Caco-2 (cell line): ENCODE results near the gene TTBK2. TPM values are rescaled to one million over a fixed set of nuclear protein-coding genes. Genes with fewer than 3 reads are reported as not detected.

Experiments used
- BruUV-seq: library from RNA; stranded (reverse); fragments of 400-500 nt; replicated peaks from 2 replicates; lab custom pipeline; 2021; lab: Mats Ljungman, UMichigan
- CTCF ChIA-PET: fragments of 300-600 bp; sonication (Branson Sonifier 250); formaldehyde crosslinking; loops from one replicate; lab custom pipeline; 2022; ENCODE audit warnings: antibody characterized with exemption; lab: Charles Lee
- POLR2A ChIA-PET: fragments of 300-600 bp; sonication (Branson Sonifier 250); formaldehyde crosslinking; loops from one replicate; lab custom pipeline; 2022; ENCODE audit warnings: antibody characterized with exemption; lab: Charles Lee
- DNase-seq, 2 experiments: peaks; one replicate each; pipeline versions ENCODE4 v3.0.0 to v3.0.0-alpha.2; 2020 to 2022
- H3K27me3 ChIP-seq: replicated peaks from 2 replicates; pipeline ENCODE4 v1.6.0; 2011; ENCODE audit warnings: low read length; ENCODE audit not compliant: control insufficient read depth, insufficient read depth
- H3K36me3 ChIP-seq: 2 replicates; pipeline ENCODE4 v1.5.1; 2011; ENCODE audit warnings: low read length; ENCODE audit not compliant: control insufficient read depth, insufficient read depth
- H3K4me1 ChIP-seq: fragments of 250-450 bp; sonication (Bioruptor Pico); 2 replicates; pipeline ENCODE4 v1.5.1; 2020; ENCODE audit warnings: mild to moderate bottlenecking
- H3K4me3 ChIP-seq: 2 replicates; pipeline ENCODE4 v1.5.1; 2011; ENCODE audit warnings: low read depth, mild to moderate bottlenecking, control low read depth, low read length
- H3K9me3 ChIP-seq: fragments of 250-450 bp; sonication (Bioruptor Pico); 2 replicates; pipeline ENCODE4 v1.5.1; 2020; ENCODE audit warnings: mild to moderate bottlenecking, moderate library complexity
- H3K27ac Mint-ChIP-seq: one replicate; pipeline ENCODE4 v1.8.0; 2022; ENCODE audit warnings: mixed read lengths; ENCODE audit not compliant: unreplicated experiment
- H3K27me3 Mint-ChIP-seq: one replicate; pipeline ENCODE4 v1.8.0; 2022; ENCODE audit warnings: mixed read lengths; ENCODE audit not compliant: insufficient read depth, unreplicated experiment
- H3K36me3 Mint-ChIP-seq: one replicate; pipeline ENCODE4 v1.8.0; 2022; ENCODE audit warnings: mild to moderate bottlenecking, mixed read lengths; ENCODE audit not compliant: insufficient read depth, unreplicated experiment
- H3K4me1 Mint-ChIP-seq: one replicate; pipeline ENCODE4 v1.8.0; 2022; ENCODE audit warnings: low read depth, mixed read lengths; ENCODE audit not compliant: unreplicated experiment
- H3K4me3 Mint-ChIP-seq: one replicate; pipeline ENCODE4 v1.8.0; 2022; ENCODE audit warnings: mild to moderate bottlenecking, moderate library complexity, mixed read lengths; ENCODE audit not compliant: unreplicated experiment
- H3K9me3 Mint-ChIP-seq: one replicate; pipeline ENCODE4 v1.8.0; 2022; ENCODE audit warnings: mixed read lengths; ENCODE audit not compliant: unreplicated experiment
- CTCF ChIP-seq, 2 experiments: fragments of 200-600 bp in 1 of 2; IDR thresholded peaks; 1 replicate in 1 of 2; 2 replicates in 1 of 2; pipeline versions ENCODE4 v1.5.1 to v1.8.0; 2011 to 2022; ENCODE audit warnings: antibody characterized with exemption in 1 of 2, control low read depth in 1 of 2, inconsistent platforms in 1 of 2, low read depth in 1 of 2, low read length in 1 of 2, mild to moderate bottlenecking in 1 of 2, moderate library complexity in 1 of 2; ENCODE audit not compliant: insufficient read depth in 1 of 2, severe bottlenecking in 1 of 2, unreplicated experiment in 1 of 2
- intact Hi-C: fragments of 100-400 bp; cut with micrococcal nuclease; formaldehyde crosslinking; loops from one replicate; pipeline ENCODE4 v1.10.0; 2022; ENCODE audit not compliant: unreplicated experiment
- total RNA-seq: library from RNA; stranded (reverse); gene quantifications from 2 replicates; pipeline ENCODE4 v1.2.3, GENCODE V29; 2022

TTBK2 gene
- total RNA-seq, 1 experiment from 2014 or later = 10.1 TPM

- no peak overlapping the region for H3K27ac Mint-ChIP-seq
These were observed 225.0 kb downstream of the TTBK2 start for GRCh38 chr15:42695527-42696071.

GRCh38 chr15:42694398-42694797, 226.2 kb downstream of the TTBK2 start:
- Mint-ChIP-seq H3K27me3 (peaks cover 3% of the 10 kb centered on the region), H3K9me3 (no peaks in the 10 kb centered on the region), H3K4me1 (no peaks in the 10 kb centered on the region), H3K4me3 (no peak overlapping the region), H3K27ac (no peak overlapping the region), H3K36me3 (no peaks in the 10 kb centered on the region)
- intact Hi-C loops = no loop called here
- Histone ChIP-seq H3K4me3 (no peak overlapping the region), H3K36me3 (no peaks in the 10 kb centered on the region), H3K4me1 (no peaks in the 10 kb centered on the region), H3K9me3 (no peaks in the 10 kb centered on the region), H3K27me3 (no peaks in the 10 kb centered on the region)
- no peak for DNase-seq
- BruUV-seq = no TSS peak
- ChIA-PET CTCF (no interaction called here), POLR2A (no interaction called here)
- TF ChIP-seq CTCF (IDR thresholded peaks at IDR 0.05; ENCODE audit: insufficient read depth in 1 of 2, low read depth in 1 of 2, low read length in 1 of 2, severe bottlenecking in 1 of 2, unreplicated experiment in 1 of 2) = no peak

More at GRCh38 chr15:42695527-42696071, 225.0 kb downstream of the TTBK2 start:
- Histone ChIP-seq H3K4me1 (no peaks in the 10 kb centered on the region), H3K27me3 (no peaks in the 10 kb centered on the region), H3K4me3 (no peak overlapping the region), H3K36me3 (no peaks in the 10 kb centered on the region), H3K9me3 (no peaks in the 10 kb centered on the region)
- Mint-ChIP-seq H3K9me3 (no peaks in the 10 kb centered on the region), H3K27me3 (peaks cover 4% of the 10 kb centered on the region), H3K4me3 (no peak overlapping the region), H3K36me3 (no peaks in the 10 kb centered on the region), H3K4me1 (no peaks in the 10 kb centered on the region)
- intact Hi-C loops = no loop called here
- ChIA-PET POLR2A (no interaction called here), CTCF (no interaction called here)
- no TSS peak for BruUV-seq
- no peak for DNase-seq
- no peak for TF ChIP-seq CTCF (IDR thresholded peaks at IDR 0.05; ENCODE audit: insufficient read depth in 1 of 2, low read depth in 1 of 2, low read length in 1 of 2, severe bottlenecking in 1 of 2, unreplicated experiment in 1 of 2)

- H3K9me3 ChIP-seq = no peaks in the 10 kb centered on the region
- no peaks in the 10 kb centered on the region for H3K4me1 ChIP-seq
- TF ChIP-seq CTCF (IDR thresholded peaks at IDR 0.05; ENCODE audit: insufficient read depth in 1 of 2, low read depth in 1 of 2, low read length in 1 of 2, severe bottlenecking in 1 of 2, unreplicated experiment in 1 of 2) = no peak
- no TSS peak for BruUV-seq
- no peak overlapping the region for H3K27ac Mint-ChIP-seq
- H3K27me3 ChIP-seq = no peaks in the 10 kb centered on the region
- no peaks in the 10 kb centered on the region for H3K4me1 Mint-ChIP-seq
- ChIA-PET CTCF (interaction anchor here (0.6 kb wide), 1 partner anchor 23 kb away, joined by 3 read pairs; no protein-coding TSS in a partner anchor), POLR2A (no interaction called here)
- H3K36me3 ChIP-seq = no peaks in the 10 kb centered on the region
- intact Hi-C loops = no loop called here
- no peak overlapping the region for H3K4me3 Mint-ChIP-seq
- no peaks in the 10 kb centered on the region for H3K27me3 Mint-ChIP-seq
- H3K36me3 Mint-ChIP-seq = no peaks in the 10 kb centered on the region
- H3K9me3 Mint-ChIP-seq = no peaks in the 10 kb centered on the region
- H3K4me3 ChIP-seq = no peak overlapping the region
- no peak for DNase-seq
These were observed 226.6 kb downstream of the TTBK2 start for GRCh38 chr15:42693942-42694341.
